EH (cell line): ENCODE results near the gene HAAO.
"Not testable (repeated sequence)": the region's sequence is repeated elsewhere in the genome, so short reads cannot be mapped to it uniquely, and the experiment has no call there.

ENCODE experiments used
- DNase-seq: peaks from one replicate; pipeline ENCODE4 v3.0.0-alpha.2; 2015; ENCODE audit warnings: low read depth

The HAAO gene

DNA sequence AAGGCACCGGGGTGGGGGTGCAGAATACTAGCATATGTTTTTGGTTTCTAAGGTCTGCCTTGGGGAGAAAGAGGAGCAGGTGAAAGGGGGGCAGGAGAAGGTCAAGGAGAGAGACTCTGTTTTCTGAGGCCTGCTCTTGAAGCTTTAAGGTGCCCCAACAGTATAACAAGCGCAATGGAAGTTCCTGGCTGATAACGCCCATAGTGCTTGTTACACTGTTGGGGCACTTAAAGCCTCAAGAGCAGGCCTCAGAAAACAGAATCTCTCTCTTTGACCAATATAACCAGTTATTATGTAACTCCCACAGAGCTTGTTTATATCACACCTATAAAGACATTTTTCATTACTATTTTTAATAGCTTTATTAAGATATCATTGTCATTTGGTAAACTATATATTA is 45.0 kb downstream of the HAAO start:
- DNase-seq = no peak

DNA sequence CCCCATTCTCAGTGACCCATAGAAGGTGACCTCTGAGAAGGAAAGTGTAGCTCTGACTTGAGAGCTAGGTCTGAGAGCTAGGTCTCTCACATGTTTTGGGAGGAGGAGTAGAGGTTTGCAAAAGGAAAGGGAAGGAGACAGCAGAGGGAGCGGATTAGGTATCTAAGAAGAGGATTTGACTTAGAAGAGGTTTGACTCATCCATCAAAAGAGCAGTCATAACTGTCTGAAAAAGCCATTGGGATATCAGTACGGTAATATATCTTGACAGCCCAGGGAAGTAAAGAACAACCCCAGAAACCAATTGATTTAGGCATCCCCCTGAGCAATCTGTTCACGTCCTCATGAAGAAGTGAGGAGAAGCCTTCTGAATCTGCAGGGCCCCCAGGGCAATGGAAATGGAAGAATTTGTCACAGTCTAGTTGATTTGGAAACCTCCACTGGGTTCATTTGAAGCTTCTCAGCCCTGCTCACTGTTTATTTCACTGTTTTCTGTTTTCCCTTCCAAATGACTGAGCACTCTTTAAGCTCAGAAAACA is 47.8 kb downstream of the HAAO start:
- no peak for DNase-seq

- DNase-seq = no peak
Measured at GRCh38 chr2:42743659-42743990, 48.8 kb downstream of the HAAO start.

DNA sequence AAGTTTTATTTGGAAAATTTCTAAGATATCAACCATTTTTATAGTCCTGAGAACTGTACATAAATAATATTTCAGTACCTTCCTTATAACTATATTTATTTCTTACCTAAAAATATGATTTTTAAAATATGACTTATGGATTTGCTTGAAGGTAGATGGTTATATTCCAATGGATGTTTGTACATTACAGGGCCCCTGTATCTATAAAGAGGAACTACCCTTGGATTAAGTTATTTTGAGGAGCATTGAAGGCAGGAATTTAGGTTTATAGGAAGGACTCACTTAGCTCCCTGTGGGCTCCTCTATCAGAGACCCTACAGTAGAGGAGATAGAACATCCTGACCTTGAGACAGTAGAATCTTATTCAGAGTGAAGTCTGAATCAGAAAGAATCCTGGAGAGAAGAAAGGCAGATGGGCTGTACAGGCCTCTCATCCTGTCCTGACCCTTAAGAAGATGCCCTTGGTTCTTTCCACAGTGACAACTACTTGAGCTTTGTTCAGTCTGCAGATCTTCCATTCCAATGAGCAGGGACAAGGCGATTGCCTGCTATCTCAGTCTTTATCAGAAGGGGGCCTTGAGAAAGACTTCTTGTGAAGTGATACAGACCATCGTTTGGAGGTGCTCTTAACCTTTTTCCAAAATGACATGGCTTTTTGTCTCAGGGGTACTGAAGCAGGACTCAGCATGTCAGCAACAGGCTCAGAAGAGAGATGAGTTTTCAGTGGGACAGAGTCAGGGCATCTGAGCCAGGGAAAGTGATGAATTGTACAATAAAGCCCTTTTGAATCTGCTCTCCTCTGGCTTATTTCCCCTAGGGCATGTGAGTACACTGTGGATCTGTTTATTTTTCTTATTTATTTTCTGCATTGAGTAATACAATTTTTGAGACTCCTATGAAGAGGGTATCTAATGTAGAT is 49.4 kb downstream of the HAAO start:
- peak; percentile 49 for DNase-seq

DNA sequence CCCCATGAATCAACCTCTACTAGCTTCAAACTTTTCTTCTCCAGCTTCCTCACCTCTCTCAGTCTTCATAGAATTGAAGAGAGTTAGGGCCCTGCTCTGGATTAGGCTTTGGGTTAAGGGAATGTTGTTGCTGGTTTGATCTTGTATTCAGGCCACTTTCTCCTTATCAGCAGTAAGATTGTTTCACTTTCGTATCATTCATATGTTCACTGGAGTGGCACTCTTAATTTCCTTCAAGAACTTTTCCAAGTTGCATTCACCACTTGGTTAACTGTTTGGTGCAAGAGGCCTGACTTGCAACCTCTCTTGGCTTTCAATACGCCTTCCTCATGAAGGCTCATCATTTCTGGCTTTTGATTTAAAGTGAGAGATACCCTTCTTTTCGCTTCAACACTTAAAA is 51.2 kb downstream of the HAAO start:
- no peak for DNase-seq

- peak; percentile 6 for DNase-seq
Measured at GRCh38 chr2:42736598-42737322, 55.6 kb downstream of the HAAO start.

- no peak for DNase-seq
Measured at GRCh38 chr2:42733852-42734251, 58.5 kb downstream of the HAAO start.

DNA sequence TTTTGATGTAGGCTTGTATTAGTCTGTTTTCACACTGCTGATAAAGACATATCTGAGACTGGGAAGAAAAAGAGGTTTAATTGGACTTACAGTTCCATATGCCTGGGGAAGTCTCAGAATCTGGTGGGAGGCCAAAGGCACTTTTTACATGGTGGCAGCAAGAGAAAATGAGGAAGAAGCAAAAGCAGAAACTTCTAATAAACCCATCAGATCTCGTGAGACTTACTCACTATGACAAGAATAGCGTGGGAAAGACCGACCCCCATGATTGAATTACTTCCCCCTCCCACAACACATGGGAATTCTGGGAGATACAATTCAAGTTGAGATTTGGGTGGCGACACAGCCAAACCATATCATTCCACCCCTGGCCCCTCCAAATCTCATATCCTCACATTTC is 61.1 kb downstream of the HAAO start:
- DNase-seq = not testable (repeated sequence)

- DNase-seq = no peak
Measured at GRCh38 chr2:42726680-42727079, 65.7 kb downstream of the HAAO start.

- peak; percentile 33 for DNase-seq
Measured at GRCh38 chr2:42725657-42726056, 66.7 kb downstream of the HAAO start.

GRCh38 chr2:42724886-42725285 is 67.5 kb downstream of the HAAO start:
- DNase-seq = no peak

GRCh38 chr2:42723465-42723864 is 68.9 kb downstream of the HAAO start:
- DNase-seq = no peak

DNA sequence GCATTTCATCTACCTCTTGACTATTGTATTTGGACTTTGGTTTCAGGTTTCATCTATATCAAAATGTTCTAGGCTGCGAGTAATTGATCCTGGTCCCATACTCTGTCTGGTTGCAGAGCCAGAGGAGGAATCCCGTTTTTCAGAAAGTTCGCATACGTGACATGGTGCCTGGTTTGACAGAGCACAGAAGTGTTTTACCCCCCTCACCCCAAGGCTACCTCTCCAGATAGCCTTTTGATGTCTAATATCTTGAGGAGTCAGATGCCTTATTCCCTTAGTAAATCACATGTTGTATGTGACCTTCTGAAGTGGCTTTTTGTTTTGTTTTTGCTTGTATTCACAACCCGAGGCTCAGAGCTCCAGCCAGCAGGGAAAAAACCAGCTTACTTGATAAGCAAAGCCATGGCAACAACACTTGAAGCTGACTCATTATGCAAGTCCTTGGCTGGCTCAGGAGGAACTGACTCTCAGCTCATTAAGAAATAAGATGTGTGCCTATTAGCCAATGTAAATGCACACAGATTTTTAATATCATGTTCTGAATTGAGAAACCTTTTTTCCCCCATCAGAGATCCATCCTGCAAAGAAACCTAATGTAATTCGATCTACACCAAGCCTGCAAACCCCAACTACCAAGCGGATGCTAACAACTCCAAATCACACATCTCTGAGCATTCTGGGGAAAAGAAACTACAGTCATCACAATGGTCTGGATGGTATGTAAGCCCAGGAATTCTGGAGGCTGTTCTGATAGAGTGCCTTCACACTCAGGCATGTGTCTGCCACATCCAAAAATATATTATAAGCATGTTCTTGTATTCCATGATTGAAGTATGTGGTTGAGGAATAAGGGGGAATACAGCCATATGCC is 69.8 kb downstream of the HAAO start:
- DNase-seq = peak; percentile 80

GRCh38 chr2:42721898-42722297 is 70.5 kb downstream of the HAAO start:
- DNase-seq = no peak
